WTC11 (cell line): ENCODE data around the gene PYCR2. TPM values are rescaled to one million over a fixed set of nuclear protein-coding genes. Genes with fewer than 3 reads are reported as not detected.

ENCODE experiments used
- ATAC-seq: fragments of 200-7000 bp; cut with Tn5 transposase; 2 replicates; pipeline ENCODE4 v1.10.0; 2021; ENCODE audit warnings: mild to moderate bottlenecking, moderate library complexity
- CTCF ChIA-PET: fragments of 300-600 bp; sonication (Branson Sonifier 250); formaldehyde crosslinking; loops from one replicate; lab custom pipeline; 2021; ENCODE audit warnings: antibody characterized with exemption; lab: Charles Lee
- POLR2A ChIA-PET: fragments of 350-600 bp; sonication (Branson Sonifier 250); formaldehyde crosslinking; loops from one replicate; lab custom pipeline; 2021; ENCODE audit warnings: antibody characterized with exemption; lab: Charles Lee
- DNase-seq: peaks from one replicate; pipeline ENCODE4 v3.0.0; 2021; ENCODE audit warnings: low spot score
- H3K27ac Mint-ChIP-seq: 2 replicates; pipeline ENCODE4 v1.8.0; 2021; ENCODE audit warnings: mixed read lengths
- H3K27me3 Mint-ChIP-seq: 2 replicates; pipeline ENCODE4 v1.8.0; 2021; ENCODE audit warnings: low read depth, mild to moderate bottlenecking, moderate library complexity, mixed read lengths
- H3K36me3 Mint-ChIP-seq: 2 replicates; pipeline ENCODE4 v1.8.0; 2021; ENCODE audit warnings: mixed read lengths
- H3K4me1 Mint-ChIP-seq: 2 replicates; pipeline ENCODE4 v1.8.0; 2022; ENCODE audit warnings: mixed read lengths
- H3K4me3 Mint-ChIP-seq: 2 replicates; pipeline ENCODE4 v1.8.0; 2021; ENCODE audit warnings: mild to moderate bottlenecking, moderate library complexity, mixed read lengths
- H3K9me3 Mint-ChIP-seq: 2 replicates; pipeline ENCODE4 v1.8.0; 2021; ENCODE audit warnings: mixed read lengths
- AFF4 ChIP-seq: sonication (generic); formaldehyde crosslinking; IDR thresholded peaks from 2 replicates; pipeline ENCODE4 v1.8.1; 2023; ENCODE audit warnings: mild to moderate bottlenecking, missing genetic modification reagents, borderline replicate concordance
- ARID4B ChIP-seq: sonication (generic); formaldehyde crosslinking; IDR thresholded peaks from 2 replicates; pipeline ENCODE4 v1.8.0; 2023; ENCODE audit warnings: missing genetic modification reagents, mild to moderate bottlenecking, borderline replicate concordance
- CREM ChIP-seq: sonication (generic); formaldehyde crosslinking; IDR thresholded peaks from 2 replicates; pipeline ENCODE4 v1.8.1; 2022; ENCODE audit warnings: mild to moderate bottlenecking, missing genetic modification reagents, moderate library complexity
- EMX1 ChIP-seq: fragments of 250-450 bp; sonication (Bioruptor Pico); IDR thresholded peaks from 2 replicates; pipeline ENCODE4 v1.8.0; 2021; ENCODE audit warnings: mild to moderate bottlenecking
- ERG ChIP-seq: fragments of 250-450 bp; sonication (Bioruptor Pico); IDR thresholded peaks from 2 replicates; pipeline ENCODE4 v1.8.0; 2021; ENCODE audit warnings: mild to moderate bottlenecking
- ESRRA ChIP-seq: sonication (generic); formaldehyde crosslinking; IDR thresholded peaks from 2 replicates; pipeline ENCODE4 v1.8.1; 2022; ENCODE audit warnings: mild to moderate bottlenecking, missing genetic modification reagents, borderline replicate concordance
- FOXP1 ChIP-seq: sonication (generic); formaldehyde crosslinking; IDR thresholded peaks from 2 replicates; pipeline ENCODE4 v1.8.0; 2022; ENCODE audit warnings: missing genetic modification reagents, mild to moderate bottlenecking, moderate library complexity, borderline replicate concordance
- KAT7 ChIP-seq: sonication (generic); formaldehyde crosslinking; IDR thresholded peaks from 2 replicates; pipeline ENCODE4 v1.8.1; 2023; ENCODE audit warnings: missing genetic modification reagents, mild to moderate bottlenecking, borderline replicate concordance
- MLX ChIP-seq: sonication (generic); formaldehyde crosslinking; IDR thresholded peaks from 2 replicates; pipeline ENCODE4 v1.8.1; 2023; ENCODE audit warnings: mild to moderate bottlenecking, missing genetic modification reagents, moderate library complexity
- NR2C2 ChIP-seq: sonication (generic); formaldehyde crosslinking; IDR thresholded peaks from 2 replicates; pipeline ENCODE4 v1.8.0; 2022; ENCODE audit warnings: mild to moderate bottlenecking, missing genetic modification reagents
- OVOL2 ChIP-seq: fragments of 250-450 bp; sonication (Bioruptor Pico); IDR thresholded peaks from 2 replicates; pipeline ENCODE4 v1.9.0; 2021; ENCODE audit warnings: mild to moderate bottlenecking, borderline replicate concordance
- RELA ChIP-seq: sonication (generic); formaldehyde crosslinking; IDR thresholded peaks from 2 replicates; pipeline ENCODE4 v1.8.1; 2022; ENCODE audit warnings: missing genetic modification reagents, mild to moderate bottlenecking, borderline replicate concordance
- SMAD3 ChIP-seq: sonication (generic); formaldehyde crosslinking; IDR thresholded peaks from 2 replicates; pipeline ENCODE4 v1.8.0; 2022; ENCODE audit warnings: missing genetic modification reagents, mild to moderate bottlenecking, borderline replicate concordance
- STAT6 ChIP-seq: sonication (generic); formaldehyde crosslinking; conservative IDR thresholded peaks from 2 replicates; pipeline ENCODE4 v1.8.1; 2023; ENCODE audit warnings: mild to moderate bottlenecking, low read depth, missing genetic modification reagents, moderate library complexity
- TCF7 ChIP-seq: sonication (generic); formaldehyde crosslinking; IDR thresholded peaks from 2 replicates; pipeline ENCODE4 v1.8.0; 2022; ENCODE audit warnings: mild to moderate bottlenecking, low read depth, missing genetic modification reagents, moderate library complexity
- TEAD1 ChIP-seq: sonication (generic); formaldehyde crosslinking; IDR thresholded peaks from 2 replicates; pipeline ENCODE4 v1.8.0; 2022; ENCODE audit warnings: mild to moderate bottlenecking, missing genetic modification reagents
- ZNF263 ChIP-seq: sonication (generic); formaldehyde crosslinking; IDR thresholded peaks from 2 replicates; pipeline ENCODE4 v1.8.1; 2022; ENCODE audit warnings: low read depth, mild to moderate bottlenecking, moderate library complexity, missing genetic modification reagents
- ZNF281 ChIP-seq: sonication (generic); formaldehyde crosslinking; IDR thresholded peaks from 2 replicates; pipeline ENCODE4 v1.8.0; 2023; ENCODE audit warnings: mild to moderate bottlenecking, missing genetic modification reagents
- ZNF671 ChIP-seq: fragments of 250-450 bp; sonication (Bioruptor Pico); IDR thresholded peaks from 2 replicates; pipeline ENCODE4 v1.8.0; 2021; ENCODE audit warnings: mild to moderate bottlenecking
- total RNA-seq: library from RNA; stranded (reverse); gene quantifications from 3 replicates; pipeline ENCODE4 v1.2.3, GENCODE V29; 2021

Gene PYCR2
- total RNA-seq, 1 experiment from 2014 or later: 86.0 TPM

- peaks cover 41% of the 10 kb centered on the region for H3K27me3 Mint-ChIP-seq
- CTCF ChIA-PET: interaction anchor here (0.7 to 2.9 kb wide), 25 partner anchors 8 to 514 kb away, joined by 3 to 24 read pairs (median 5); partner anchors contain the start of genes LEFTY1, LEFTY2 and PYCR2
- ATAC-seq: peak; percentile 25
- no peak overlapping the region for H3K4me3 Mint-ChIP-seq
- TF ChIP-seq ERG: no peak
- TF ChIP-seq ESRRA (CRISPR knock-in tag): no peak
- no peak for TF ChIP-seq AFF4 (CRISPR knock-in tag)
- TF ChIP-seq STAT6 (CRISPR knock-in tag): no peak
- no peak for TF ChIP-seq SMAD3 (CRISPR knock-in tag)
- TF ChIP-seq TEAD1 (CRISPR knock-in tag): no peak
- TF ChIP-seq FOXP1: no peak
- no peak for TF ChIP-seq TCF7
- TF ChIP-seq ZNF671: no peak
- no peak for TF ChIP-seq ZNF263 (CRISPR knock-in tag)
- TF ChIP-seq ZNF281 (CRISPR knock-in tag): no peak
- TF ChIP-seq CREM: no peak
- TF ChIP-seq KAT7: no peak
- no peak for TF ChIP-seq EMX1 (CRISPR knock-in tag)
- TF ChIP-seq OVOL2 (CRISPR knock-in tag): no peak
- TF ChIP-seq MLX: no peak
- no peak for TF ChIP-seq RELA (CRISPR knock-in tag)
- no peak for TF ChIP-seq NR2C2 (CRISPR knock-in tag)
- TF ChIP-seq ARID4B (CRISPR knock-in tag): no peak
- H3K4me1 Mint-ChIP-seq: no peaks in the 10 kb centered on the region
- no peak for DNase-seq
- no peak overlapping the region for H3K27ac Mint-ChIP-seq
- POLR2A ChIA-PET: interaction anchor here (0.6 kb wide), 1 partner anchor 43 kb away, joined by 8 read pairs; no protein-coding TSS in a partner anchor
- no peaks in the 10 kb centered on the region for H3K9me3 Mint-ChIP-seq
- H3K36me3 Mint-ChIP-seq: no peaks in the 10 kb centered on the region
Observed at GRCh38 chr1:225961659-225962439, 37.8 kb upstream of the PYCR2 start.
